Neural progenitor cell (in vitro differentiated cells): ENCODE results near the gene ABCD4.

Source experiments
- CTCF ChIP-seq: fragments of 200-600 bp; sonication (generic); IDR thresholded peaks from 2 replicates; pipeline ENCODE4 v1.5.1; 2017; ENCODE audit warnings: antibody characterized with exemption, mild to moderate bottlenecking
- EZH2 ChIP-seq: fragments of 200-600 bp; sonication (generic); IDR thresholded peaks from 2 replicates; pipeline ENCODE4 v1.6.1; 2017; ENCODE audit warnings: antibody characterized with exemption, mild to moderate bottlenecking, moderate library complexity

- TF ChIP-seq EZH2, result no peak
- TF ChIP-seq CTCF, result no peak
Measured at GRCh38 chr14:74246542-74246941, 56.2 kb downstream of the ABCD4 start.
